GM12875 (cell line): ENCODE measurements around the gene FOXF1.

Experiments
- H3K4me3 ChIP-seq: one replicate; pipeline ENCODE4 v1.5.1; 2011; ENCODE audit warnings: low read depth, low read length, control low read depth
- CTCF ChIP-seq: IDR thresholded peaks from 2 replicates; pipeline ENCODE4 v1.5.1; 2011; ENCODE audit warnings: low read depth, mild to moderate bottlenecking, control low read depth, inconsistent platforms, low read length, moderate library complexity, borderline replicate concordance; ENCODE audit not compliant: insufficient read depth

Gene FOXF1

GRCh38 chr16:86527366-86527765, 17.0 kb downstream of the FOXF1 start:
- H3K4me3 ChIP-seq, result no peak overlapping the region
- TF ChIP-seq CTCF, result no peak

- H3K4me3 ChIP-seq, result no peak overlapping the region
- no peak for TF ChIP-seq CTCF
Measured at GRCh38 chr16:86528061-86528929, 18.0 kb downstream of the FOXF1 start.

- no peak for TF ChIP-seq CTCF
- H3K4me3 ChIP-seq, result no peak overlapping the region
Measured at GRCh38 chr16:86529160-86529559, 18.8 kb downstream of the FOXF1 start.

- H3K4me3 ChIP-seq, result no peak overlapping the region
- TF ChIP-seq CTCF, result no peak
Measured at GRCh38 chr16:86530251-86531190, 20.2 kb downstream of the FOXF1 start.

GRCh38 chr16:86531191-86531545, 20.8 kb downstream of the FOXF1 start:
- no peak for TF ChIP-seq CTCF
- no peak overlapping the region for H3K4me3 ChIP-seq

- TF ChIP-seq CTCF, result no peak
- no peak overlapping the region for H3K4me3 ChIP-seq
Measured at GRCh38 chr16:86531641-86532525, 21.6 kb downstream of the FOXF1 start.
